CD4-positive, alpha-beta T cell (primary cell): ENCODE results near the gene FNDC3B. TPM values are rescaled to one million over a fixed set of nuclear protein-coding genes. Genes with fewer than 3 reads are reported as not detected.

ENCODE experiments used
- ATAC-seq: fragments of 200-7000 bp; cut with Tn5 transposase; one replicate; pipeline ENCODE4 v1.10.0; 2022; ENCODE audit warnings: mild to moderate bottlenecking; ENCODE audit not compliant: poor library complexity
- CTCF ChIA-PET: fragments of 350-600 bp; sonication (Branson Sonifier 250); formaldehyde crosslinking; loops from one replicate; lab custom pipeline; 2021; ENCODE audit warnings: antibody characterized with exemption, inconsistent platforms; lab: Charles Lee
- POLR2A ChIA-PET: fragments of 350-600 bp; sonication (Branson Sonifier 250); formaldehyde crosslinking; loops from one replicate; lab custom pipeline; 2021; ENCODE audit warnings: antibody characterized with exemption, inconsistent platforms; lab: Charles Lee
- DNase-seq, 14 experiments: peaks; one replicate each; pipeline ENCODE4 v3.0.0-alpha.2; 2013 to 2020; ENCODE audit warnings: mixed read lengths in 2 of 14
- H3K27ac ChIP-seq, 2 donors: one replicate each; pipeline versions ENCODE4 v1.5.1 to v1.7.0; 2013; ENCODE audit warnings: low read length in 2 of 2, low read depth in 1 of 2, mild to moderate bottlenecking in 1 of 2
- H3K27me3 ChIP-seq, 2 experiments: 1 replicate in 1 of 2; 2 replicates in 1 of 2; pipeline versions ENCODE4 v1.6.1 to v1.7.0; 2013; ENCODE audit warnings: low read length in 2 of 2, control low read depth in 1 of 2, mild to moderate bottlenecking in 1 of 2, moderate library complexity in 1 of 2; ENCODE audit not compliant: insufficient read depth in 2 of 2, control insufficient read depth in 1 of 2
- H3K36me3 ChIP-seq: one replicate; pipeline ENCODE4 v1.6.1; 2013; ENCODE audit warnings: low read length, control low read depth; ENCODE audit not compliant: insufficient read depth
- H3K4me1 ChIP-seq: one replicate; pipeline ENCODE4 v1.6.1; 2013; ENCODE audit warnings: low read length, control low read depth; ENCODE audit not compliant: insufficient read depth
- H3K4me3 ChIP-seq: one replicate; pipeline ENCODE4 v1.5.1; 2013; ENCODE audit warnings: mild to moderate bottlenecking, low read length, moderate library complexity
- H3K9me3 ChIP-seq, 2 experiments: 1 replicate in 1 of 2; 2 replicates in 1 of 2; pipeline versions ENCODE4 v1.6.1 to v1.7.0; 2013; ENCODE audit warnings: low read length in 2 of 2, mild to moderate bottlenecking in 2 of 2, control low read depth in 1 of 2, moderate library complexity in 1 of 2; ENCODE audit not compliant: control insufficient read depth in 1 of 2, insufficient read depth in 1 of 2
- H3K27ac Mint-ChIP-seq: one replicate; pipeline ENCODE4 v1.8.0; 2020; ENCODE audit warnings: mixed read lengths
- H3K27me3 Mint-ChIP-seq: one replicate; pipeline ENCODE4 v1.8.0; 2021; ENCODE audit warnings: mixed read lengths
- H3K36me3 Mint-ChIP-seq: one replicate; pipeline ENCODE4 v1.8.0; 2021; ENCODE audit warnings: low read depth, mixed read lengths
- H3K4me1 Mint-ChIP-seq: one replicate; pipeline ENCODE4 v1.8.0; 2021; ENCODE audit warnings: low read depth, mixed read lengths
- H3K4me3 Mint-ChIP-seq: one replicate; pipeline ENCODE4 v1.8.0; 2020; ENCODE audit warnings: mild to moderate bottlenecking, mixed read lengths
- H3K9me3 Mint-ChIP-seq: one replicate; pipeline ENCODE4 v1.8.0; 2020; ENCODE audit warnings: mixed read lengths
- intact Hi-C, 2 experiments: fragments of 100-400 bp; cut with DNase I in 1 of 2; cut with micrococcal nuclease in 1 of 2; formaldehyde crosslinking; loops; one replicate each; pipeline versions ENCODE4 v1.15.1 to v1.9.0; 2023 to 2025; cut with DNase I, micrococcal nuclease
- total RNA-seq, 174 experiments: library from RNA in 2 of 174; stranded (reverse) in 2 of 174; gene quantifications; one replicate each; pipeline ENCODE4 v1.2.3 and lab custom pipeline; 2021 to 2026
- TF ChIP-seq, protein P1 (sequence below): fragments of 200-600 bp; IDR thresholded peaks from one replicate; pipeline ENCODE4 v1.8.0; 2022; ENCODE audit warnings: antibody characterized with exemption, mild to moderate bottlenecking

The FNDC3B gene
- total RNA-seq, 2 experiments from 2014 or later, result 26.1 to 28.7 TPM

DNA sequence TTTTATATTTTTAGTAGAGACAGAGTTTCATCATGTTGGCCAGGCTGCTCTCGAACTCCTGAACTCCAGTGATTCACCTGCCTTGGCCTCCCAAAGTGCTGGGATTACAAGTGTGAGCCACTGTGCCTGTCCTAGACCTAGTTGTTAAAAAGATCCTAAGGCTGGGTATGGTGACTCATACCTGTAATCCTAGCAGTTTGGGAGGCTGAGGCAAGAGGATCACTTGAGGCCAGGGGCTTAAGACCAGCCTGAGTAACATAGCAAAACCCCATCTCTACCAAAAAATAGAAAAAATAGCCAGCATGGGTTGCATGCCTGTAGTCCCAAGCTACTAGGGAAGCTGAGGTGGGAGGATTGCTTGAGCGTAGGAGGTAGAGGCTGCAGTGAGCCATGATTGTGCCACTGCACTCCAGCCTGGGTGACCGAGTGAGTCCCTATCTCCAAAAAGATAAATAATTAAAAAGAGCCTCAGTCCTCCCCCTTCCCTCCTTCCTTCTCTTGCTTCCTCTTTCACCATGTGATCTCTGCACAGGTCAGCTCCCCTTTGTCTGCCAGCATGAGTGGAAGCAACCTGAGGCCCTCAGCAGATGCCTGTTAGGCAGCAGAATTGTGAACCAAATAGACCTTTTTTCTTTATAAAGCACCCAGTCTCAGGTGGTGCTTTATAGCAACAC, 9.8 kb upstream of the FNDC3B start:
- H3K4me3 Mint-ChIP-seq, result no peak overlapping the region
- no peaks in the 10 kb centered on the region for H3K36me3 ChIP-seq
- H3K9me3 ChIP-seq, result no peaks in the 10 kb centered on the region
- H3K27ac ChIP-seq, result no peak overlapping the region
- intact Hi-C loops, result loop anchor here in 1 of 2 experiments (10.0 kb wide), 1 partner anchor 245 kb away; no protein-coding TSS in a partner anchor
- ChIA-PET CTCF (interaction anchor here (0.6 to 1.7 kb wide), 2 partner anchors 12 to 110 kb away, joined by 3 read pairs; no protein-coding TSS in a partner anchor), POLR2A (no interaction called here)
- no peak overlapping the region for H3K27ac Mint-ChIP-seq
- H3K36me3 Mint-ChIP-seq, result no peaks in the 10 kb centered on the region
- H3K9me3 Mint-ChIP-seq, result no peaks in the 10 kb centered on the region
- DNase-seq, result no peak
- H3K4me1 Mint-ChIP-seq, result no peaks in the 10 kb centered on the region
- TF ChIP-seq, protein P1, sequence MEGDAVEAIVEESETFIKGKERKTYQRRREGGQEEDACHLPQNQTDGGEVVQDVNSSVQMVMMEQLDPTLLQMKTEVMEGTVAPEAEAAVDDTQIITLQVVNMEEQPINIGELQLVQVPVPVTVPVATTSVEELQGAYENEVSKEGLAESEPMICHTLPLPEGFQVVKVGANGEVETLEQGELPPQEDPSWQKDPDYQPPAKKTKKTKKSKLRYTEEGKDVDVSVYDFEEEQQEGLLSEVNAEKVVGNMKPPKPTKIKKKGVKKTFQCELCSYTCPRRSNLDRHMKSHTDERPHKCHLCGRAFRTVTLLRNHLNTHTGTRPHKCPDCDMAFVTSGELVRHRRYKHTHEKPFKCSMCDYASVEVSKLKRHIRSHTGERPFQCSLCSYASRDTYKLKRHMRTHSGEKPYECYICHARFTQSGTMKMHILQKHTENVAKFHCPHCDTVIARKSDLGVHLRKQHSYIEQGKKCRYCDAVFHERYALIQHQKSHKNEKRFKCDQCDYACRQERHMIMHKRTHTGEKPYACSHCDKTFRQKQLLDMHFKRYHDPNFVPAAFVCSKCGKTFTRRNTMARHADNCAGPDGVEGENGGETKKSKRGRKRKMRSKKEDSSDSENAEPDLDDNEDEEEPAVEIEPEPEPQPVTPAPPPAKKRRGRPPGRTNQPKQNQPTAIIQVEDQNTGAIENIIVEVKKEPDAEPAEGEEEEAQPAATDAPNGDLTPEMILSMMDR, result no peak
- H3K4me3 ChIP-seq, result no peak overlapping the region
- no peaks in the 10 kb centered on the region for H3K27me3 ChIP-seq
- no peaks in the 10 kb centered on the region for H3K27me3 Mint-ChIP-seq
- H3K4me1 ChIP-seq, result no peaks in the 10 kb centered on the region
- no peak for ATAC-seq

DNA sequence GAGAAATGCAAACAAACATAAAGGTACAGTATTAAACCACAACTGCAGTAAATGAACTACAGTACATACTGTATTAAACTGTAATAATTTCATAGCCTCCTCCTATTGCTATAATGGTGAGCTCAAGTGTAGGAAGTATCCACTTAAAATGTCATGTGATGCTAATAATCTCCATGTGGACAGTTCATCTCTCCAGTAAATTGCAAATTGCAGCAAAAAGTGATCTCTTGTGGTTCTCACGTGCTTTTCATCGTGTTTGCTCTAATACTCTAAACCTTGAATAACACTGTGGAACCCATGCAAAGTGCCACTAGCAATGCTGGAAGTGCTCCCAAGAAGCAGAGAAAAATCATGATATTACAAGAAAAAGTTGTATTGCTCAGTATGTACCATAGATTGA, 9.2 kb upstream of the FNDC3B start:
- no peak for DNase-seq
- H3K9me3 Mint-ChIP-seq, result no peaks in the 10 kb centered on the region
- no peak for ATAC-seq
- no peak overlapping the region for H3K27ac ChIP-seq
- H3K27me3 Mint-ChIP-seq, result peaks cover 3% of the 10 kb centered on the region
- no peaks in the 10 kb centered on the region for H3K27me3 ChIP-seq
- no peaks in the 10 kb centered on the region for H3K4me1 Mint-ChIP-seq
- peaks cover under 1% of the 10 kb centered on the region for H3K4me1 ChIP-seq
- no peaks in the 10 kb centered on the region for H3K36me3 ChIP-seq
- H3K9me3 ChIP-seq, result no peaks in the 10 kb centered on the region
- TF ChIP-seq, protein P1, result no peak
- no peak overlapping the region for H3K27ac Mint-ChIP-seq
- no peak overlapping the region for H3K4me3 ChIP-seq
- intact Hi-C loops, result loop anchor here in 1 of 2 experiments (10.0 kb wide), 1 partner anchor 245 kb away; no protein-coding TSS in a partner anchor
- H3K4me3 Mint-ChIP-seq, result no peak overlapping the region
- H3K36me3 Mint-ChIP-seq, result no peaks in the 10 kb centered on the region
- CTCF ChIA-PET, result interaction anchor here (1.7 kb wide), 1 partner anchor 11 kb away, joined by 3 read pairs; no protein-coding TSS in a partner anchor
- POLR2A ChIA-PET, result interaction anchor here (0.6 kb wide), 1 partner anchor 101 kb away, joined by 3 read pairs; no protein-coding TSS in a partner anchor

DNA sequence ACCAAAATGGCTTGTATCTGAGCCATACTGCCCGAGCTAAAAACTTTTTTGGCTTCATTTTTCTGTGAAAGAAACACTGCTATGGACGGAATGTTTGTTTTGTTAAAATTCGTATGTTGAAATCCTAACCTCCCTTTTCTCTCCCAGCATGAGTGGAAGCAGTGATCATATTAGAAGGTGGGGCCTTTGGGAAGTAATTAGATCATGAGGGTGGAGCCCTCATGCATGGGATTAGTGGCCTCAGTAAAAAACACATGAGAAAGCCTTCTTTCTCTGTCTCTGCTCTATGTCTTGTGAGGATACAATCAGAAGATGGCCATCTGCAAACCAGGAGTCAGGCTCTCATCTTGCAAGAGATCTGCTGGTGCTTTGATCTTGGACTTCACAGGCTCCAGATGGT, 7.4 kb upstream of the FNDC3B start:
- no peak overlapping the region for H3K4me3 Mint-ChIP-seq
- Histone ChIP-seq H3K36me3 (no peaks in the 10 kb centered on the region), H3K4me3 (no peak overlapping the region), H3K4me1 (peaks cover 4% of the 10 kb centered on the region), H3K27ac (no peak overlapping the region), H3K27me3 (no peaks in the 10 kb centered on the region), H3K9me3 (no peaks in the 10 kb centered on the region)
- H3K27me3 Mint-ChIP-seq, result peaks cover 5% of the 10 kb centered on the region
- intact Hi-C loops, result loop anchor here in 1 of 2 experiments (10.0 kb wide), 1 partner anchor 243 kb away; no protein-coding TSS in a partner anchor
- POLR2A ChIA-PET, result no interaction called here
- no peaks in the 10 kb centered on the region for H3K36me3 Mint-ChIP-seq
- no peak overlapping the region for H3K27ac Mint-ChIP-seq
- CTCF ChIA-PET, result interaction anchor here (1.3 kb wide), 1 partner anchor 301 kb away, joined by 4 read pairs; no protein-coding TSS in a partner anchor
- ATAC-seq, result no peak
- H3K4me1 Mint-ChIP-seq, result no peaks in the 10 kb centered on the region
- H3K9me3 Mint-ChIP-seq, result no peaks in the 10 kb centered on the region
- TF ChIP-seq, protein P1, result no peak
- DNase-seq, result no peak
